WERI-Rb-1 (cell line): Measurements from ENCODE around the gene NLRP6.

Experiments
- DNase-seq: peaks from one replicate; pipeline ENCODE4 v3.0.0-alpha.2; 2020
- H3K27ac ChIP-seq: fragments of 250-450 bp; sonication (Bioruptor Pico); 2 replicates; pipeline ENCODE4 v1.5.1; 2020; ENCODE audit warnings: mild to moderate bottlenecking, moderate library complexity
- H3K27me3 ChIP-seq: fragments of 250-450 bp; sonication (Bioruptor Pico); 2 replicates; pipeline ENCODE4 v1.5.1; 2021; ENCODE audit warnings: mild to moderate bottlenecking, low read depth, moderate library complexity; ENCODE audit not compliant: insufficient read depth, severe bottlenecking
- H3K36me3 ChIP-seq: fragments of 250-450 bp; sonication (Bioruptor Pico); 2 replicates; pipeline ENCODE4 v1.5.1; 2020; ENCODE audit warnings: mild to moderate bottlenecking, moderate library complexity
- H3K4me3 ChIP-seq: 2 replicates; pipeline ENCODE4 v1.5.1; 2011; ENCODE audit warnings: low read depth, mild to moderate bottlenecking, control low read depth, low read length
- H3K9me3 ChIP-seq: fragments of 250-450 bp; sonication (Bioruptor Pico); 2 replicates; pipeline ENCODE4 v1.5.1; 2021; ENCODE audit warnings: mild to moderate bottlenecking, moderate library complexity; ENCODE audit not compliant: severe bottlenecking
- TF ChIP-seq, protein P1 (sequence below): IDR thresholded peaks from 2 replicates; pipeline ENCODE4 v1.5.1; 2011; ENCODE audit warnings: low read depth, mild to moderate bottlenecking, control low read depth, inconsistent platforms, low read length

NLRP6 gene

DNA sequence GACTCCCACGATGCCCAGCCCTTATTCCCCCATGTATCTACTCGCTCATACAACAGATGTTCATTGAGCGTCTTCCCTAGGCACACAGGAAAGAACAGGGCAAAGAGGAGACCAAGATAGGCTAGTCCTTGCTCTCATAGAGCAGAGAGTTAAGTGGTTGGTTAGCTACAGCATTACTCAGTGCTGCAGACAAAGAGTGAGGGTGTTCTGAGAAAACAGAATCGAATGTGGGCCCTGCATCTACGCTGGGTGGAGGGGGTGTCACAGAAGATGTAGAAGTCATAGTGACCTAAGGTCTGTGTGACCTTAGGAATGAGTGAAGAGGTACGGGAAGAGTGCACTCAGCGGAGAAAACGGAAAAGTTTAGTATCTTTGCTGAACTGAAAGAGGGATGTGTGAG lies 29.1 kb upstream of the NLRP6 start:
- DNase-seq = no peak
- no peaks in the 10 kb centered on the region for H3K27me3 ChIP-seq
- peaks cover 85% of the 10 kb centered on the region for H3K36me3 ChIP-seq
- no peaks in the 10 kb centered on the region for H3K9me3 ChIP-seq
- no peak overlapping the region for H3K27ac ChIP-seq
- TF ChIP-seq, protein P1, sequence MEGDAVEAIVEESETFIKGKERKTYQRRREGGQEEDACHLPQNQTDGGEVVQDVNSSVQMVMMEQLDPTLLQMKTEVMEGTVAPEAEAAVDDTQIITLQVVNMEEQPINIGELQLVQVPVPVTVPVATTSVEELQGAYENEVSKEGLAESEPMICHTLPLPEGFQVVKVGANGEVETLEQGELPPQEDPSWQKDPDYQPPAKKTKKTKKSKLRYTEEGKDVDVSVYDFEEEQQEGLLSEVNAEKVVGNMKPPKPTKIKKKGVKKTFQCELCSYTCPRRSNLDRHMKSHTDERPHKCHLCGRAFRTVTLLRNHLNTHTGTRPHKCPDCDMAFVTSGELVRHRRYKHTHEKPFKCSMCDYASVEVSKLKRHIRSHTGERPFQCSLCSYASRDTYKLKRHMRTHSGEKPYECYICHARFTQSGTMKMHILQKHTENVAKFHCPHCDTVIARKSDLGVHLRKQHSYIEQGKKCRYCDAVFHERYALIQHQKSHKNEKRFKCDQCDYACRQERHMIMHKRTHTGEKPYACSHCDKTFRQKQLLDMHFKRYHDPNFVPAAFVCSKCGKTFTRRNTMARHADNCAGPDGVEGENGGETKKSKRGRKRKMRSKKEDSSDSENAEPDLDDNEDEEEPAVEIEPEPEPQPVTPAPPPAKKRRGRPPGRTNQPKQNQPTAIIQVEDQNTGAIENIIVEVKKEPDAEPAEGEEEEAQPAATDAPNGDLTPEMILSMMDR = no peak
- no peak overlapping the region for H3K4me3 ChIP-seq

GRCh38 chr11:250274-250673 lies 27.9 kb upstream of the NLRP6 start:
- Histone ChIP-seq H3K27me3 (no peaks in the 10 kb centered on the region), H3K36me3 (peaks cover 75% of the 10 kb centered on the region), H3K9me3 (no peaks in the 10 kb centered on the region), H3K4me3 (no peak overlapping the region), H3K27ac (no peak overlapping the region)
- DNase-seq = no peak
- TF ChIP-seq, protein P1 = no peak

DNA sequence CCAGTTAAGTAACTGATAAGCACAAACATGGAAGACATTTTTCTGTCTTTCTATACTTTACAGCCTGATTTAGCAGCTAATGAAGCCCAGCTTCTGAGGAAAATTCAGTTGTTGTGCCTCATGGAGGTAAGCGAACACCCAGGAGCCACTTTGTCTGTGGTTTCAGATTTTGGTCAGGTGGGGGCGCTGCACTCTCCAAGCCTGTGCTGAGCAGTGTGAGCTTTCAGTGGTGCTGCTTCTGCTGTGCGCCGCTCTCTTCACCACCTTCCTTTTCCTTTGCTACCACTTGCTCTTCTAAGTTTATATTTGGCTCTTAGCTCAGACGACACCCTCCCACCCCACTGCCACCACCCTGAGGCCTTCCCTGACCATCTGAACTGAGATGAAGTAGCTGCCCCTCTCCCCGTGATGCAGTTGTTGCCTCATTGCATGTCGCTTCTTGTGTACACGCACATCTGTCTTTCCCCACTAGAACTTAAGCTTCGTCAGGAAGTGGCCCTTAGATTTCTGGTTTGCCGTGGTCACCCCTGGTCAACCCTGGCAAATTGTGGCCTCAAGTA lies 27.4 kb upstream of the NLRP6 start:
- H3K27me3 ChIP-seq = no peaks in the 10 kb centered on the region
- TF ChIP-seq, protein P1 = peak; percentile 90
- no peak overlapping the region for H3K27ac ChIP-seq
- H3K36me3 ChIP-seq = peaks cover 70% of the 10 kb centered on the region
- H3K4me3 ChIP-seq = no peak overlapping the region
- no peaks in the 10 kb centered on the region for H3K9me3 ChIP-seq
- peak; percentile 74 for DNase-seq

- Histone ChIP-seq H3K27me3 (no peaks in the 10 kb centered on the region), H3K36me3 (peaks cover 63% of the 10 kb centered on the region), H3K9me3 (no peaks in the 10 kb centered on the region), H3K27ac (no peak overlapping the region), H3K4me3 (no peak overlapping the region)
- DNase-seq = peak; percentile 55
- TF ChIP-seq, protein P1 = peak; percentile 26; the same call in 1 of the 2 replicates
Measured at GRCh38 chr11:251550-251949, 26.7 kb upstream of the NLRP6 start.

DNA sequence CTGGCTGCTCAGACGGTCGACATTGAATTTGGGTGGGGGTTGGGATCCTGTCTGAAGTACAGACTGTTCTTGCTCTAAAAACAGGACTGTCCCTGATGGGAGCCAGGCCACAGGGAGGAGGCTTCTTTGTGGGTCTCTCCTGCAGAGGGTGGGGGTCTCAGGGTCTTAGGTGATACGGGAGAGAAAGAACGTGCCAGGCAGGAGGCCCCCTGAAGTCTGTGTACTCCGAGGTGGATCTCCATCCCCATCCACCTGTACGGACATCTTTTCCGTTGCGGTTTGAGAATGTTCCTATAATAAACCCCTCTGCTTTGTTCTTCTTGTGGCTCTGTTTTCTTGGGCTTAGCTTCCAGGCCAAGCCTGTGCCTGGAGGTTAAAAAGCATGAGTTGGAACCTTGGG lies 25.5 kb upstream of the NLRP6 start:
- no peak for DNase-seq
- Histone ChIP-seq H3K4me3 (no peak overlapping the region), H3K27ac (no peak overlapping the region), H3K36me3 (peaks cover 52% of the 10 kb centered on the region), H3K27me3 (no peaks in the 10 kb centered on the region), H3K9me3 (no peaks in the 10 kb centered on the region)
- TF ChIP-seq, protein P1 = no peak

- Histone ChIP-seq H3K27ac (no peak overlapping the region), H3K9me3 (no peaks in the 10 kb centered on the region), H3K27me3 (no peaks in the 10 kb centered on the region), H3K4me3 (no peak overlapping the region), H3K36me3 (peaks cover 47% of the 10 kb centered on the region)
- DNase-seq = no peak
- TF ChIP-seq, protein P1 = no peak
Measured at GRCh38 chr11:253160-253885, 24.9 kb upstream of the NLRP6 start.
